Stimulated activated CD8-positive, alpha-beta memory T cell treated with anti-CD3 and anti-CD28 coated beads, Interleukin-15, amount 100 ng/mL, for 1 hour (primary cell): ENCODE data around the gene MLLT11.

ENCODE experiments used
- DNase-seq: peaks from one replicate; pipeline ENCODE4 v3.0.0-alpha.2; 2020; ENCODE audit warnings: low read depth

MLLT11 gene, protein sequence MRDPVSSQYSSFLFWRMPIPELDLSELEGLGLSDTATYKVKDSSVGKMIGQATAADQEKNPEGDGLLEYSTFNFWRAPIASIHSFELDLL

DNA sequence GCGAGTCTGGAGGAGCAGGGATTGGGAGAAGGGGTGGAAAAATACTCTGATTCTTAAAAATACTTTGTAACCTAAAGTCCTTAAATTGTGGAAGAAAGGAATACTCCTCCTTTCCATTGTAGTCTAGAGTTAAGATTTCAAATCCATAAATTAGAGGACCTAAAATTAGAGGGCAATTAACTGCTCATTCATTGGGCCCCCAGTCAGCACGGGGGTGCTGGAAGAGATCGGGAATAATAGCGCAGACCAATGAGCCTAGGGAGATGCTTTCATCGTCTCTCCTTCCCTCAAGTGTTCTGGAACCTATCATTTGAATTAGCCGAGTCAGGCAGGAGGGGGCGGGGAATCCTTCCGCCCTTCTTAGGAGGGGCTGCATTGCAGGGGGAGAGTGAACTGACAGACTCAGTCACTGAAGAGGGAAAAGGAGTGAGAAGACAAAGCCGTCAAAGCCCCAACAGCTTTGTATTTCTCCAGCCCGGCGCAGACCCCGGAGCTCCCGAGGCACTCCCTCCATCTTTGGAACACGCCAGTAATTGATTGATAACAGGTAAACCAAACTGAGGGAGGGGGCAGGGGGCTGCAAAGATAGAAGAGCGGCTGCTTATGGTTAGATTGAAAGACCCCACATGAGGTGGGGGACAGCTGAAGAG, at the start of gene MLLT11:
Gene MLLT11 (plus strand): TSS at position 391 of the 650 bp plus-strand sequence. CDS start 6,828 bp downstream, outside the sequence.
- DNase-seq = no peak

DNA sequence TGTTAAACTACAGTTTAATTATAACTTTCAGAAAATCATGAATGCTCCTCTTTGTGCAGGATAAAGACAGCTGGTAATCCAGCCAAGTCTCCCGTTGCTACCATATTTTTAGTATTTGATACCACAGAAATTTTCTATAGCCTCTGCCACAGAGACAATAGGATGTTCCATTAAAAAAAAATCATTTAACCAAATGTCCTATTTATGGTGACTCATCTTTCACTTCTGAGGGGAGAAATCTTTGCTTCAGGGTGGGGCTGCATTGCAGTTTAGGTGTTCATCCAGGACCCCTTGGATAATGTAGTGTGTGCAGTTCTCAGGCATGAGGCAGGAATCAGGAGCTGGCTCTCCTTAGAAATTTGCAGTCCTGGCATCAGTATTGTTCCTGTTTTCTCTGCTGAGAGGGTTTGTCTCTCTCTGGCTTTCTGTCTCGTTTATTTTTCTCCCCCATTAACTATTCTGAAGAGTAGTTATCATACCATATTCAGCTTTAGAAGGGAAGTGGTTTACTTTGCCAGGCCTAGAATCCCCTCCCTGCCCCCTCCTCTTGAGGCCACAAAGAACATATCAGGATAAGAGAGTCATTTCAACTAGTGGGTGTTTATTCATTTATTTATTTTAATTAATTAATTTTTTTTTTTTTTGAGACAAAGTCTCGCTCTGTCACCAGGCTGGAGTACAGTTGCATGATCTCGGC, 48.9 kb upstream of the MLLT11 start:
- DNase-seq = no peak

DNA sequence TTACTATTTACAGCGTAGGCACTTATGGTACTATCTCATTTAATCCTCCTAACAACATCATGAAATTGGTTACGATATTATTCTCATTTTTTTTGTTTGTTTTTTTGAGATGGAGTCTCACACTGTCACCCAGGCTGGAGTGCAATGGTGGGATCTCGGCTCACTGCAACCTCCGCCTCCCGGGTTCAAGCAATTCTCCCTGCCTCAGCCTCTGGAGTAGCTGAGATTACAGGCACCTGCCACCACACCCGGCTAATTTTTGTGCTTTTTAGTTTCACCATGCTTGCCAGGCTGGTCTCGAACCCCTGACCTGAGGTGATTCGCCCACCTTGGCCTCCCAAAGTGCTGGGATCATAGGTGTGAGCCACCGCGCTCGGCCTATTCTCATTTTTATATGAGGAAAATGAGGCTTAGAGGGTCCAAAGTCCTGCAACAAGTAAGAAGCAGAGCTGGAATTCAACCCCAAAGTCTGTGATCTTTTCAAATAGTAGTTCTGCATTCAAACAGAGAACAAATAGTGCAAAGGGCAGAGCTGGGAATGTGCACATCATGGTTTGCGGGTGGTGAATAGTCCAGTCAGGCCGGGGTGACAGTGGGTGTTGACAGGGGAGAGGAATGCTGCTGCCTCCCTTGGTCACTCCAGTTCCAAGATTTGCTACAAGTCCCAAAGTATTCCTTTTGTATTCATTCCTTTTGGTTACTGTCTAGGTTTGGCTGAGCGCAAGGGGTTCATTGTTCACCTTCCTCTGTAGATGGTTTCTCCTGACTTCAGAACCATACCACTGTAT, 47.3 kb upstream of the MLLT11 start:
- DNase-seq = no peak

DNA sequence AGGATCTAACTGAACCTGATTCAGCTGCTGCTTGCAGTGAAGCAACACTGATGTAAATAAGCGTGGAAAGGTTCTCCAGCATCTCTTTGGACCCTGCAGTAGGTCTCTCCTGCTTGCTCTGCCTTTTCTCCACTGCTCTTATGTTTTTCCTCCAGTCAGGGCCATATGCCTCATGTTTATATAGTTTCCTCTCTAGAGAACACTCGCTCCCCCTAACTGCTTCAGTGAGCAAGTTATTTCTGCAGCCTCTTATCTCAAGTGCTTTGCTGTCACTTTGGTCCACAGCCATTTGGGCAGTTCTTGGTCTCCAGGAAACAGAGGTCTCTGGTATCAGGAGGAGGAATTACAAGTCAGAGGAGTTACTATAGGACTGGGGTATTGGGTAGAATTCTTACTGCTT, 46.7 kb upstream of the MLLT11 start:
- DNase-seq = no peak

DNA sequence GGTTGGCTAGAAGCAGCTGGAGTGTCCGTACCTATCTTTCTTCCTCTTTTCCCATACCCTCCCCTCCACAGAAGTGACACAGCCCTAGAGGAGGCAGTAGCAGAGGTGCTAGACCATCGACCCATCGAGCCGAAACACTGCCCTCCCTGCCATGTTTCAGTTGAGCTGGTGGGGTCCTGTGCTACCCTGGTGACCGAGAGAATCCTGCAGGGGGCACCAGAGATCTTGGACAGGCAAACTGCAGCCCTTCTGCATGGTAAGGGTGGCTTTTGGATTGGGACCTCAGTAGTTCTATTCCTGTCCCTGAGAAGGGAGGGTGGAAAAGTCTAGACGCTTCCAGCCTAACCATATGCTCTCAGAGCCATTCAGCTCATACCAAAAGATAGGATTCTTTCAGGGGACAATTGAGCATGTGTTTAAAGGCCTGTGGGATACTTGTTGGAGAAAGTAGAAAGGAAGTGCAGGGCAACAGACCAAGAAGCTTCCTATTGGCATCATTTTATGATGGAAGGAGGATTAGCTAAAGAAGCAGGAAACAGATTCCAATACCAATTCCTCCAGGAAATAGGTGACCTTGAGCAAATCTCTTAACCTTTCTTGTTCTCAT, 35.6 kb upstream of the MLLT11 start:
- DNase-seq = peak; percentile 86

DNA sequence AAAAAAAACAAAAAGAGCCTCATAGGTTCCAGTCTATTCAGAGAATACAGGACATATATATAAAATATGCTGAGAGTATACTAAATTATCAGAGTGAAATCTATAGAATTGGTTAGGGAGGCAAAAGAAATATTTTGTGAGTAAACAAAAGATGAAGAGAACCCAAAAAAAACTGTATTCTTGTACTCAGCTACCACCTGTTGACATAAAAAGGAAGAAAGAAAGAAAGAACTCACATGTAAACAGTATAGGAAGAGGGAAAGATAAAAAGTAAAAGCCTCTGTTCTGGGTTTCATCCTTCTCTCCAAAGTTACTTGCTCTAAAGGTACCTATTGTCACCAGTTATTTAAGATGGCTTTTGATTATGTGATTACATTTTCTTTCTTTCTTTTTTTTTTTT, 33.7 kb upstream of the MLLT11 start:
- DNase-seq = no peak

DNA sequence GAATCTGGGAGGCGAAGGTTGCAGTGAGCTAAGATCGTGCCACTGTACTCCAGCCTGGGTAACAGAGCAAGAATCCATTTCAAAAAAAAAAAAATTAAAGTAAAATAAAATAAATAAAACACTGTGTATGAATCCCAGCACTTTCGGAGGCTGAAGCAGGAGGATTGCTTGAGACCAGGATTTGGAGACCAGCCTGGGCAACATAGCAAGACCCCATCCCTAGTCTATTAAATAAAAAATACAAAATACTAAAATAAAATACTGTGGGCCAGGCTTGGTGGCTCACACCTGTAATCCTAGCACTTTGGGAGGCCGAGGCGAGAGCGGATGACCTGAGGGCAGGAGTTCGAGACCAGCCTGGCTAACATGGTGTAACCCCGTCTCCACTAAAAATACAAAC, 28.0 kb upstream of the MLLT11 start:
- no peak for DNase-seq

DNA sequence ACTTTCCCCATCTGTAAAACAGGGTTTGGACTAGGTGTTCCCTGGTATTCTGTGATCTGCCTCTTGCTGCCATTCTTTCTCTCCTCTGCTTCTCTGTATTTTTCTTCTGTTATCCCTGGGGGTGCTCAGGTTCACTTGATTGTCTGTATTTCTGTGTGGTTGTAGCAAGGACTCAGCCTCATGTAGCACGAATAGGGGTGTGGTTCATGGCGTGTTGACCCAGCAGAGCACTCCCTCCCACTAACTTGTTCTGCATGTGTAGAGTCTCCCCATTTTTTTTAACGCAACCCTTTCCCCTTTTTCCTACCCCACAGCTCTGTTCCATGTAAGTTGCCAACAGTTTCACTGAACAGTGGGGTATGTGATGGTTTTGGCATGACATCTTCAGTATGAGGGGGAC, 25.0 kb upstream of the MLLT11 start:
- DNase-seq = no peak

DNA sequence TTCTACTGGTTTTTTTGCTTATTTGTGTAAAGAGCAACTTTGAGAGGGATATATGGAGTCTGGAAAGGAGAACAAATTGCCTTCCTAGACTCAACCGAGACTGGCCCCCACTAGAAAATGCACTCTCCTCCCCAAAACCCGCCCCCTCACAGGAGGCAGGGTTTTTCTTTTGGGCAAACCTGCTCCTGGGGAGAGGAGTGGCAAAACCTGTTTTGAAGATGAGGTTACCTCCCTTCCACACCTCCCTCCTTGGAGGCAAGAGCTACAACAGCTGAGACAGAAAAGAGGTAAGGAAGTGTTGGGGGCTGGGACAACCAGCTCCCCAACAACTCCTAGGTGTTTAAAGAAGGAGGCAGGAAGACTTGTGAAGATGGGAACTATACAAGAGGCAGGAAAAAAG, 23.8 kb upstream of the MLLT11 start, which contains the start of gene BNIPL:
Gene BNIPL (plus strand): TSS at position 231 of the 400 bp plus-strand sequence. CDS start 140 bp downstream, at position 371.
- DNase-seq = no peak

DNA sequence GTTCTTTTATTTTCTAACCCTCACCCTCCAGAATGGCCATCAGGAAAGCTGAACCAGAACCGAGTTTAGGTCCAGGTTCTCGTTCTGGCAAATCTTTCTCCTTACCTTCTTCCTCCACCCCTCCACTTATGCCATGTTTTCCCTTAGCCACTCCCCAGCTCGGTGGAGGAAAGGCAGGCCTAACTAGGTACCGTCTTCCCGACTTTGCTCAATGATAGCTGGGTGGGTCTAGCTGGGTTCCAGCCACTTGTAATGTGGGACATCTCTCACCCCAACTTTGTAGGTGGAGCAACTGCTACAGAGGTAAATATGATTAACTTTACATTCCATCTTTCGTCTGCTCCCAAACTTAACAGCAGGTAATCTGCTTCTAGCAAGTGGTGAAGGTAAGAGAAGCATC, 23.2 kb upstream of the MLLT11 start:
- no peak for DNase-seq

DNA sequence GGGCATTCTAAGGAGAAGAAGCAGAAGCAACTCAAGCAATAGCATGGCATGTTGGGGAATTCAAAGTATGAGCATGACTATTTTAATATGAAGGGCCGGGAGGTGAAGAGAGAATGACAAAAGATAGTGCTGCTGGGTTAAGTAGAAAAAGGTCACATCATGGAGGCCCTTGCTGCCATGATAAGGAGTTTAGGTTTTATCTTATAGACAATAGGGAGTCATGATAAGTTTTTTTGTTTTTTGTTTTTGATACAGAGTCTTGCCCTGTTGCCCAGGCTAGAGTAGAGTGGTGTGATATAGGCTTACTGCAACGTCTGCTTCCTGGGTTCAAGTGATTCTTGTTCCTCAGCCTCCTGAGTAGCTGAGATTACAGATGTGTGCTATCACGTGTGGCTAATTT, 20.7 kb upstream of the MLLT11 start:
- DNase-seq = no peak

DNA sequence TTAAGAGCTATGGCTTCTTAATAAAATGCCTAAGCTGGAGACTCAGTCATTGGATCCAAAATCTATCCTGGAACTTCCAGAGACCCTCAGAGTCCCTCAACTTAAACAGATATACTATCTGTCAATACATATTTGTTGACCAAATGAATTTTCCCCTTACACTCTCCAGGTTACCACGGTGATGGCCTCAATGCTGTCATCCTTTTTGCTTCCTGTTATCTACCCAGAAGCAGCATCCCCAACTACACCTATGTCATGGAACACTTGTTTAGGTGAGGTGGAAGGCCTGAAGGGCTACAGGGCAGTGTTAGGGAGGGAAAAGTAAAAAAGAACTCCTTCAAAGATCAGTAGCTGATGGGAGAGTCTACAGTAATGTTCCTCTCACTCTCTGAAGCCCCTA, 17.0 kb upstream of the MLLT11 start:
- DNase-seq = no peak

DNA sequence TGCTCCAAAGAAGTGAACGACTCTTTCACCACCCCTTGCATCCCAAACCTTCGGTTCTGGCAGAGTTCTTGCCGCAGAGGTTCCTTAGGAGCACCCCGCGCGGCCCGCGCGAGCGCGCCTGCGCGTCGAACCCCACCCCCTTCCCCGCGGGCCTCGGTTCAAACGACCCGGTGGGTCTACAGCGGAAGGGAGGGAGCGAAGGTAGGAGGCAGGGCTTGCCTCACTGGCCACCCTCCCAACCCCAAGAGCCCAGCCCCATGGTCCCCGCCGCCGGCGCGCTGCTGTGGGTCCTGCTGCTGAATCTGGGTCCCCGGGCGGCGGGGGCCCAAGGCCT, 12.6 kb upstream of the MLLT11 start, which contains the start of gene C1orf56:
Gene C1orf56 (plus strand): TSS at position 161 of the 334 bp plus-strand sequence. CDS start 97 bp downstream, at position 258.
- no peak for DNase-seq

DNA sequence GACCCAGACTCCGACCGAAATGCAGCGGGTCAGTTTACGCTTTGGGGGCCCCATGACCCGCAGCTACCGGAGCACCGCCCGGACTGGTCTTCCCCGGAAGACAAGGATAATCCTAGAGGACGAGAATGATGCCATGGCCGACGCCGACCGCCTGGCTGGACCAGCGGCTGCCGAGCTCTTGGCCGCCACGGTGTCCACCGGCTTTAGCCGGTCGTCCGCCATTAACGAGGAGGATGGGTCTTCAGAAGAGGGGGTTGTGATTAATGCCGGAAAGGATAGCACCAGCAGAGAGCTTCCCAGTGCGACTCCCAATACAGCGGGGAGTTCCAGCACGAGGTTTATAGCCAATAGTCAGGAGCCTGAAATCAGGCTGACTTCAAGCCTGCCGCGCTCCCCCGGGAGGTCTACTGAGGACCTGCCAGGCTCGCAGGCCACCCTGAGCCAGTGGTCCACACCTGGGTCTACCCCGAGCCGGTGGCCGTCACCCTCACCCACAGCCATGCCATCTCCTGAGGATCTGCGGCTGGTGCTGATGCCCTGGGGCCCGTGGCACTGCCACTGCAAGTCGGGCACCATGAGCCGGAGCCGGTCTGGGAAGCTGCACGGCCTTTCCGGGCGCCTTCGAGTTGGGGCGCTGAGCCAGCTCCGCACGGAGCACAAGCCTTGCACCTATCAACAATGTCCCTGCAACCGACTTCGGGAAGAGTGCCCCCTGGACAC, 12.1 kb upstream of the MLLT11 start:
- DNase-seq = no peak

DNA sequence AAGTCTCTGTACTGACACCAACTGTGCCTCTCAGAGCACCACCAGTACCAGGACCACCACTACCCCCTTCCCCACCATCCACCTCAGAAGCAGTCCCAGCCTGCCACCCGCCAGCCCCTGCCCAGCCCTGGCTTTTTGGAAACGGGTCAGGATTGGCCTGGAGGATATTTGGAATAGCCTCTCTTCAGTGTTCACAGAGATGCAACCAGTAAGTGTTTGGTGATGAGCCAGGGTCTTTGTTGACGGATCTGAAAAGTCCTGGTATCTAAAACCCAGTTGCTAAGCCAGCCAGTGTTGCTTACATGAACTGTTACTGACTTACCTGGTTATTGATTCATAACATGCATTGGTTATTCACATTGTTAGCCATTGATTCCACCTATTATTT, 11.6 kb upstream of the MLLT11 start:
- DNase-seq = no peak

DNA sequence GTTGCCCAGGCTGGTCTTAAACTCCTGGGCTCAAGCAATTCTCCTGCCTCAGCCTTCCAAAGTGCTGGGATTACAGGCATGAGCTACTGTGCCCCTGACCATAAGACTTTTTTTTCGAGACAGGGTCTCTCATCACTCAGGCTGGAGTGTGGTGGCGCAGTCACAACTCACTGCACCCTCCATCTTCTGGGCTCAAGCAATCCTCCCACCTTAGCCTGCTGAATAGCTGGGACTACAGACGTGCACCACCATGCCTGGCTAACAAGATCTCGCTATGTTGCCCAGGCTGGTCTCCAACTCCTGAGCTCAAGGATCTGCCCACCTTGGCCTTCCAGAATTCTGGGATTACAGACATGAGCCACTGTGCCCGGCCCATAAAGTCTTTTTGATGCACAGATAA, 10.7 kb upstream of the MLLT11 start:
- no peak for DNase-seq

DNA sequence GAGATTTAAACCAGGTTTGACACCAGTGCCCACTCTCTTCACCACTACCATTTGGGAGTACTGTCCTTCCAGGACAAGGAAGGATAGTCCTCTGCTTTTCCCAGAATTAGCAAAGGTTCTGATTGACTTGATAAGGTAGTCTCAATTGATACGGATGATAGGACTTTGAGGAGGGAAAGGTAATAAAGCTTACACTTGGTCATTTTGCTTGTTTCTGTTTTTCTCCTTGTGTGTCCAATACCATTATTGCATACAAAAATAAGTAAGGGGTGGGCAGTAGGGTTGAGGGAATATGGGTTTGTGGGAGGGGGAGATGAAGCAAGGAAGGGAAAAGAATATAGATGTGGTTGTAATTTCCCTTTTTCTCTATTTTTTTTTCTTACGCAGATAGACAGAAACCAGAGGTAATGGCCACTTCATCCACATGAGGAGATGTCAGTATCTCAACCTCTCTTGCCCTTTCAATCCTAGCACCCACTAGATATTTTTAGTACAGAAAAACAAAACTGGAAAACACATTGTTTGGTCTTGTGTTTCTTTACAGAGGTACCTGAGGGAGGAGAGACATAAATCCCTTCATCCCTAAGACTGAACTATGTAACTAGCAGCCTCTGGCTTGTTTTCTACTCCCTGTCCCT, 10.0 kb upstream of the MLLT11 start:
- no peak for DNase-seq

DNA sequence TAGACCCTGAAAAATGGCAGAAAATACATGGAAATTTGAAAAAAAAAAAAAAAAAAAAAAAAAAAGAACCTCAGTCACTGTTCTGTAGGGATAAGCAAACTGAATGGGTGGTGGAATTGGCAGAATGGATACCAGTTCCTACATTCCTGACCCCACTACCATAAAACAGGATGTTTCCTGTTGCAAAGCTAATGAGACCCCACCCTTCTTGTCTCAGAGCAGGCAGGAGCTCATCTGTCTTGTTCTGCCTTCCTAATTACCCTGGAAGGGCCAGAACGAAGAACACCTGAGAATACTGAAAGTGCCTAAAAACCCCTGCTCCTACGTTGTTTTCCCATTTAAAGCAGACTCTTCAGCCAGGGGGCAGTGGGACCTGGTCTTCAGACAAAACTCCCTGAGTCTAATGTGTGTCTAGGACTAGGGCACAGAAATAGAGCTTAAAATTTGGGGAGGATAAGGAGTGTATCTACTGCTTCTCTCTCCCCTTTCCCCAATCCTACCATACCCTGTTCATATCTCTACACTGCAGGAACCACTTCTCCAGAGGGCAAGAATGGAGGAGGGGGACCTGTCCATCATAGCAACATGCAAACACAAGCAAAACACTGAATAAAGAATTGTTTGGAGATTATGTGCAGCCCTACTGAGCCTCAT, 8.7 kb upstream of the MLLT11 start:
- no peak for DNase-seq

DNA sequence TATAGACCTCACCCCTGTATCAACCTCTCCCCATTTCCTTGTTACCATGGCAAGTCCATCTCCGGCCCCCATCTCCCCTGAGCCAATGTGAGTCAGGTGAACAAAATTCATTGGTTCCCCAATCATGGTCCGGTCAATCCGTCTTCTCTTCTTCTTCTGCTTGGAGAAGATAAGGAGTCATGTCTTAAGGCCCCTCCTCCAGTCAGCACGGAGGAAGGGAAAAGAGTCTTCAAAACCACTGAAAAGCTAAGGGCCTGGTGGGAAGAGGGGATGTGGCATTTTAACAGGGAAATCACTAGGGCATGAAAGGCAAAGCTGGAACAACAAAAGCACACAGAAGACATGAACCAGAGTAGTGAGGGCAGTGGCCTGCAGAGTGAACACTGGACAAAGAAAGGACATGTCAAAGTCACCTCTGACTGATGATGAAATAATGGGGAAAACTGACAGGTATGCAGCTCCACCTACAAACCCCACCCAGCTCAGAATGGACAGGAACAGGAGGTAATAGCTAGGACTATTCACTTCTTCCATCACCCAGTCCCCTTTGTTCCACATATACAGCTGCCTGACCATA, 5.1 kb upstream of the MLLT11 start:
- DNase-seq = no peak

DNA sequence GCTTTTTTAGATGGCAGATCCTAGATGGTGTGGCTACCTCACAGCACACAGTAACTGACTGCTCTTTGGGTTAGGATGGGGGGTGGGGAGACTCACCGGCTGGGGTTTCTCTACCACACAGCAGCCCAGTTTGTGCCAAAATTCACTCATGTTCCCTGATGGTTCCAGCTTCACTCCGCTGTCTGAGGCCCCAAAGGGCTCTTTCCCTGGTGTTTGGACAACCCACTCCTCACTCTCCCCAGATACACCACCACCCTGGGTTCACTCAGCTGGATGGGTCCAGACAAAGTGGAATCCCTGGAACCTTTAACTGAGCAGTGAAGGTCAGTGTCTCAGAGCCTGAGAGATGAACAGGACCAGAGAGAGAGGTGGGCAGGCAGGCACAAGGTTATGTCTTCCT, 4.6 kb upstream of the MLLT11 start:
- no peak for DNase-seq
